AG08396 (cell line): ENCODE measurements around the gene DTX2.
"Not testable (repeated sequence)": the region's sequence is repeated elsewhere in the genome, so short reads cannot be mapped to it uniquely, and the experiment has no call there.

Source experiments
- DNase-seq: peaks from one replicate; pipeline ENCODE4 v3.0.0; 2012; ENCODE audit warnings: low spot score, mixed read lengths

DTX2 gene

GRCh38 chr7:76461464-76462101, at the start of gene DTX2:
TSS of gene DTX2 (plus strand) at chr7:76461709. CDS start at chr7:76480510, 18,801 bp downstream.
- DNase-seq: not testable (repeated sequence)

- no peak for DNase-seq
These were observed 49.3 kb upstream of the DTX2 start for GRCh38 chr7:76412249-76412648.

- not testable (repeated sequence) for DNase-seq
These were observed 43.7 kb upstream of the DTX2 start for GRCh38 chr7:76417654-76418310.

- not testable (repeated sequence) for DNase-seq
These were observed 40.4 kb upstream of the DTX2 start for GRCh38 chr7:76421097-76421496.

GRCh38 chr7:76423666-76424412, 37.7 kb upstream of the DTX2 start:
- DNase-seq: no peak

GRCh38 chr7:76424413-76425111, 36.9 kb upstream of the DTX2 start, which contains the start of gene ZP3:
TSS of gene ZP3 (plus strand) at chr7:76424950. CDS start at chr7:76424965, 15 bp downstream.
- DNase-seq: no peak

GRCh38 chr7:76425156-76425555, 36.4 kb upstream of the DTX2 start:
- no peak for DNase-seq

GRCh38 chr7:76425558-76425957, 36.0 kb upstream of the DTX2 start:
- DNase-seq: not testable (repeated sequence)

GRCh38 chr7:76426246-76426645, 35.3 kb upstream of the DTX2 start:
- no peak for DNase-seq

GRCh38 chr7:76427635-76428034, 33.9 kb upstream of the DTX2 start:
- DNase-seq: no peak

- no peak for DNase-seq
These were observed 33.2 kb upstream of the DTX2 start for GRCh38 chr7:76428149-76428823.

GRCh38 chr7:76428868-76429805, 32.4 kb upstream of the DTX2 start:
- DNase-seq: no peak

GRCh38 chr7:76430211-76430610, 31.3 kb upstream of the DTX2 start:
- DNase-seq: no peak

GRCh38 chr7:76430836-76431235, 30.7 kb upstream of the DTX2 start:
- no peak for DNase-seq

- DNase-seq: not testable (repeated sequence)
These were observed 23.6 kb upstream of the DTX2 start for GRCh38 chr7:76437873-76438272.

GRCh38 chr7:76439120-76439888, 22.2 kb upstream of the DTX2 start:
- not testable (repeated sequence) for DNase-seq

GRCh38 chr7:76440404-76440803, 21.1 kb upstream of the DTX2 start:
- DNase-seq: not testable (repeated sequence)

- DNase-seq: not testable (repeated sequence)
These were observed 19.7 kb upstream of the DTX2 start for GRCh38 chr7:76441792-76442191.

- DNase-seq: not testable (repeated sequence)
These were observed 18.7 kb upstream of the DTX2 start for GRCh38 chr7:76442664-76443446.
